ENCODE data around the gene ELF1. TPM values are rescaled to one million over a fixed set of nuclear protein-coding genes. Genes with fewer than 3 reads are reported as not detected.

ELF1 gene
- total and polyA plus RNA-seq, 2 donors (not counting 3 experiments of a cell fraction or from before 2014, with no cell fraction given) = 31.8 to 61.2 TPM

GRCh38 chr13:40928980-40929379 lies 90.1 kb downstream of the ELF1 start:
- H3K9me1 ChIP-seq (replicated peaks; ENCODE audit: control insufficient read depth, extremely low read depth, insufficient read depth, low read length) = no peaks in the 10 kb centered on the region
- no peak overlapping the region for H3K4me2 ChIP-seq (ENCODE audit: insufficient read depth, low read length)
- H4K20me1 ChIP-seq (replicated peaks; ENCODE audit: control insufficient read depth, extremely low read depth, insufficient read depth, low read length) = no peaks in the 10 kb centered on the region
- no peaks in the 10 kb centered on the region for H3K4me1 ChIP-seq (ENCODE audit: control insufficient read depth, extremely low read depth, insufficient read depth, low read length)
- no peak for TF ChIP-seq CTCF (IDR thresholded peaks at IDR 0.05; ENCODE audit: extremely low read depth in 1 of 2, insufficient read depth in 1 of 2, low read depth in 1 of 2, low read length in 2 of 2)
- no peak for TF ChIP-seq FOS (IDR thresholded peaks at IDR 0.05; ENCODE audit: borderline replicate concordance, insufficient read depth, low read length)
- TF ChIP-seq POLR2A (IDR thresholded peaks at IDR 0.05; ENCODE audit: low read depth, low read length) = no peak
- no peak for TF ChIP-seq MAX (IDR thresholded peaks at IDR 0.05; ENCODE audit: insufficient read depth, insufficient read length)
- TF ChIP-seq JUN (IDR thresholded peaks at IDR 0.05; ENCODE audit: borderline replicate concordance, insufficient read depth, insufficient read length, low read depth) = no peak
- TF ChIP-seq MYC (IDR thresholded peaks at IDR 0.05; ENCODE audit: low read depth, low read length) = no peak
- TF ChIP-seq EZH2 (IDR thresholded peaks at IDR 0.05; ENCODE audit: borderline replicate concordance, low read depth, low read length, severe bottlenecking) = no peak
- no peak for TF ChIP-seq POLR2AphosphoS5 (IDR thresholded peaks at IDR 0.05; ENCODE audit: insufficient read depth, low read depth, low read length)
- POLR2A ChIA-PET = no interaction called here
- H3K9ac ChIP-seq (replicated peaks; ENCODE audit: extremely low read depth, insufficient read depth, low read length) = no peak overlapping the region
- H3K36me3 ChIP-seq (ENCODE audit: control insufficient read depth in 2 of 2, extremely low read depth in 1 of 2, insufficient read depth in 2 of 2, low read length in 2 of 2) = peaks cover 4 to 12% of the 10 kb centered on the region in 2 experiments
- H3K27me3 ChIP-seq (ENCODE audit: control insufficient read depth in 2 of 2, insufficient read depth in 2 of 2, low read length in 2 of 2) = no peaks in the 10 kb centered on the region
- no TSS peak for BruUV-seq (replicated peaks)
- H3K79me2 ChIP-seq (ENCODE audit: control insufficient read depth, insufficient read depth, low read length) = peaks cover under 1% of the 10 kb centered on the region
- H3K27ac ChIP-seq (ENCODE audit: insufficient read depth, low read depth, low read length) = no peak overlapping the region
- dilution Hi-C loops (cut with MboI; ENCODE audit: extremely low pct_ligation_motif_present, low sequenced_read_pairs) (no loop called here), intact Hi-C loops (cut with micrococcal nuclease) (no loop called here)
- CTCF ChIA-PET = interaction anchor here (2.4 kb wide), 1 partner anchor 10 kb away, joined by 7 read pairs; no protein-coding TSS in a partner anchor
- FAIRE-seq = no peak
- H2AFZ ChIP-seq (ENCODE audit: low read depth, low read length) = no peak overlapping the region
- DNase-seq (ENCODE audit: low read depth, low spot score) = no peak
- no peak overlapping the region for H3K4me3 ChIP-seq (replicated peaks in 1 of 3; ENCODE audit: insufficient read depth in 1 of 3, low read depth in 1 of 3, low read length in 3 of 3)
- no peaks in the 10 kb centered on the region for H3K9me3 ChIP-seq (replicated peaks; ENCODE audit: control insufficient read depth, insufficient read depth, low read length)
